C4-2B (cell line): Measurements from ENCODE around the gene FAM13A.

Experiments used
- H3K27ac ChIP-seq: fragments of 450-650 bp; 2 replicates; pipeline ENCODE4 v1.5.1; 2017
- ZFX ChIP-seq: fragments of 450-650 bp; IDR thresholded peaks from 2 replicates; pipeline ENCODE4 v1.6.1; 2017
- TF ChIP-seq, protein P1 (sequence below): fragments of 450-650 bp; conservative IDR thresholded peaks from 2 replicates; pipeline ENCODE4 v1.5.1; 2017; ENCODE audit warnings: mild to moderate bottlenecking

The FAM13A gene

DNA sequence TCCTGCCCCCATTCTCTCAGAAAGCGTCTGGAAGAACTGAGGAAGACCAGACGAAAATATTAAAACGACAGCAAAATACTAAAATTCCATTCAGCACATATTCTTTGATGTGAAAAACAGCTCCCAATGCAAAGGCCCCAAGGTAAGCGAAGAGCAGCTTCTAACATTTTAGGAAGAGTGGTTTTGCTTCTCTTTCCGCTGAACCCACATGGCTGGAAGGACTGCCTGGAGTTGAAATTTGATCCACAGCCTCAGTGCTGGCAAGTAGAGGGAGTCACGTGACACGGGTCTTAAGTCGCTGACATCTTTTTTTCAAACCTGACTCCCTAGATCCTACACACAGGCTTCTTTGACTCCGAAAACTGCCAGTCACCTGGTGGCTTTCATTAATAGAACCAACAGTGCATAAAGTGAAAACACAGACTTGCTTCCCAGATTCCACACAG, at the start of gene FAM13A:
TSS of gene FAM13A (minus strand) at position 233 of the 446 bp plus-strand sequence. CDS start at position 12, 221 bp downstream.
- H3K27ac ChIP-seq = peak within 1 kb of the TSS; percentile 49; the same call in 1 of the 2 replicates
- TF ChIP-seq, protein P1, sequence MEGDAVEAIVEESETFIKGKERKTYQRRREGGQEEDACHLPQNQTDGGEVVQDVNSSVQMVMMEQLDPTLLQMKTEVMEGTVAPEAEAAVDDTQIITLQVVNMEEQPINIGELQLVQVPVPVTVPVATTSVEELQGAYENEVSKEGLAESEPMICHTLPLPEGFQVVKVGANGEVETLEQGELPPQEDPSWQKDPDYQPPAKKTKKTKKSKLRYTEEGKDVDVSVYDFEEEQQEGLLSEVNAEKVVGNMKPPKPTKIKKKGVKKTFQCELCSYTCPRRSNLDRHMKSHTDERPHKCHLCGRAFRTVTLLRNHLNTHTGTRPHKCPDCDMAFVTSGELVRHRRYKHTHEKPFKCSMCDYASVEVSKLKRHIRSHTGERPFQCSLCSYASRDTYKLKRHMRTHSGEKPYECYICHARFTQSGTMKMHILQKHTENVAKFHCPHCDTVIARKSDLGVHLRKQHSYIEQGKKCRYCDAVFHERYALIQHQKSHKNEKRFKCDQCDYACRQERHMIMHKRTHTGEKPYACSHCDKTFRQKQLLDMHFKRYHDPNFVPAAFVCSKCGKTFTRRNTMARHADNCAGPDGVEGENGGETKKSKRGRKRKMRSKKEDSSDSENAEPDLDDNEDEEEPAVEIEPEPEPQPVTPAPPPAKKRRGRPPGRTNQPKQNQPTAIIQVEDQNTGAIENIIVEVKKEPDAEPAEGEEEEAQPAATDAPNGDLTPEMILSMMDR = no peak
- 0 out of 2 replicates have a peak, but pooled peaks have one; percentile 11 for TF ChIP-seq ZFX

DNA sequence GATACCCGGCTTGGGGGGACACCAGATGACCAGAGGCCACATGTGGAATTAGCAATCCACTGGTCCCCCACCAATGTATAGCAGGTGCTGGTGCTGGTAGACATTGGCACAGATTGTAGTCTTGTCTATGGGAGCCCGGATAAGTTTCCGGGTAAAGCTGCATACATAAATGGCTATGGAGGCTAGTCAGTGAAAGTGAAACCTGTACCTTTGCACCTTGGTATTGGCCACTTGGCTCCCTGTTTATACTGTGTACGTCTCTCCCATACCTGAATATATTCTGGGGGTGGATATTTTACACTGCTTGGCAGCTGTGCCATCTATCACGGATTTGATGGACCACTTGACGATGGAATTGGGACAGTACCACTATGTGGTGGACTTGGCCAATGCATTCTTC, 48.7 kb upstream of the FAM13A start:
- no peak overlapping the region for H3K27ac ChIP-seq
- TF ChIP-seq, protein P1 = no peak
- no peak for TF ChIP-seq ZFX

DNA sequence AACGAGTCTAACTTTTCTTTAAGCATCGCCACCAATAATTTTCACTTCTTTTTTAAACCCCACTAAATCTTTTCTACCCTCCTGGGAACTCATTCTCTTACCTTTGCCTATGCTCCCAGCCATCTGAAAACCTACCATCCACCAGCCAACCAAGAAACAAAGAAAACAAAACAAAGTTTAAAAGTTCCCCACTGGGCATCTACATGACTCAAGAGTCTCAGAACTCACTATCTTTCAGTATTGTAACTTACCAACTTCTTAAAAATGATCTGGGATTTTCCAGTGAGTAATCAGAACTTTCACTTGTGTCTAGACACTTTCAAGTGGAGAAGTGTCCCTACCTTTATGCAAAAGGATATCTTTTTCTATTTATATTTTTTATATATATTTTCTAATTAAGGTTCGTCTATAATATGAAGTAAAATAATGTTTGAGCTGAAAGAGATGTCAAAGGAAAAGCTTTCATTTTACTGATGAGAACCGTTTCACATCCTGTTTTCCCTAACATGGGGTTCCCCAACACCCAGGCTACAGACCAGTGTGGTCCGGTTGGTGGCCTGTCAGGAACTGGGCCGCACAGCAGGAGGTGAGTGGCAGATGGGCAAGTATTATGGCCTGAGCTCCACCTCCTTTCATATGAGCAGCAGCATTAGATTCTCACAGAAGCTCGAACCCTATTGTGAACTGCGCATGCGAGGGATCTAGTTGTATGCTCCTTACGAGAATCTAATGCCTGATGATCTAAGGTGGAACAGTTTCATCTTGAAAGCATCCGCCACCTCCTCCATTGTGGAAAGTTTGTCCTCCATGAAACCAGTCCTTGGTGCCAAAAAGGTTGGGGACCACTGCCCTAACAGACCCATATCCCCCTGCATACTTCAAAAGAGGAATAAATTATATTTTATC, 44.5 kb upstream of the FAM13A start:
- no peak overlapping the region for H3K27ac ChIP-seq
- no peak for TF ChIP-seq ZFX
- TF ChIP-seq, protein P1 = no peak

DNA sequence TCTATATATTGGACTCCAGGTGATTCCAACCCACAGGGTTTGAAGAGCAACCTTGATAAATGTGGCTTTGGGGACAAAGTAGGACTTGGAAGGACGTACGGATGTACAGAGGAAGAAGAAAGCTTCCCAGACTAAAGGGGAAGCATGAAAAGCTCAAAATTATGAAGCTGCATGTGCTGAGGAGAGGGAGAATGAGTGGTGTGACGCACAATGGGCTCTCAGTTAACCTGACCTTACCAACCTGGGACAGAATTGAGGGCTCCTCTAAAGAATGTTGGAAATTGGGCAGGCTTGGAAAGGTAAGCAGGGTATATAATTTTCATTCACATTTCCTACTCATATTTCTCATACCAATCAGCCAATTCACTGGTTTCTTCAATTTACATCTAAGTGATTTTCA, 43.9 kb upstream of the FAM13A start:
- TF ChIP-seq, protein P1 = no peak
- TF ChIP-seq ZFX = no peak
- no peak overlapping the region for H3K27ac ChIP-seq

DNA sequence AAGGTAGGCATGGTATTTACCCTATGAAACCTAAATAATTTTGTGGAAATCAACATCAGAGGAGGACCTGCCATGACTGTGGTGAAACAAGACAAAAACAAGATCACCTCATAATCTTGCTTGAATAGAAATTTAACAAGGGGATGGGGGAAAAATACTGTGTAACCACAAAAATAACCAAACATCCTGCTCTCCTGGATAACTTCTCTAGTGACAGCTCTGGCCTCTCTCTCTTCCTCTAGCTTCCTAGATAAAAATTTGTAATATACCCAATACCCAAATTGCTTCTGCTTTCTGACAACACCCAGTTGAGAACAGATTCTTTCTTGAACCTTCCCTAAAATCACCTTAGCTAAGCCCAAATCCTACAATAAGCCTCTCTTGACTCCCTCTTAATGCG, 42.5 kb upstream of the FAM13A start:
- no peak overlapping the region for H3K27ac ChIP-seq
- TF ChIP-seq, protein P1 = no peak
- no peak for TF ChIP-seq ZFX

DNA sequence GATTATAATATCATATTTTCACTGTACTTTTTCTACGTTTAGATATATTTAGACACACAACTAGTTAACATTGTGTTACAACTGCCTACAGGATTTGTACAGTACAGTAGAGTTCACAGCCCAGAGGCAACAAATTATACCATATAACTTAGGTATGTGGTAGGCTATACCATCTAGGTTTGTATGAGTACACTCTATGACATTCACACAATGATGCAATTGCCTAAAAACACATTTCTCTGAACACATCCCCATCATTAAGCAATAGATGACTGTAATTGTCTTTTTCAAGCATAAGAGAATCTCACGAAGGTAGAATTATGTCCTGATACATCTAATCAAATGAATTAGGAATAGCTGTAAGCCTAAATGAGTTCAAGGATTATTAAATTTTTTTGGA, 42.0 kb upstream of the FAM13A start:
- no peak for TF ChIP-seq ZFX
- TF ChIP-seq, protein P1 = no peak
- no peak overlapping the region for H3K27ac ChIP-seq

DNA sequence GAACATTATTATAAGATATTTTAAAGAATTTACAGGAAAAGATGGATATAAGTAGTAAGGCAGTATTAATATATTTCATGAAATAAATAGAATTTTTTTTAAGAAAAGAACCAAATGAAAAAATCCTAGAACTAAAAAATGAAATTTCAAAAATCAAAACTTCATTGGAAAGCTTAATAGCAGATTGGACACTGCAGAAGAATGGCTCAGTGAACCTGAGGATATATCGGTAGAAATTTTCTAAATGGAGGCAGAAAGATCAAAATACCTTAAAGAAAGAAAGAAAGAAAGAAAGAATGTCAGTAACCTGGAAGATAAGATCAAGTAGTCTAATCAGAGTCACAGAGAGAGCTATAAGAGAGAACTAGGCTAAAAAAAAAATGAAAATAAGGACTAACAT, 21.3 kb upstream of the FAM13A start:
- H3K27ac ChIP-seq = no peak overlapping the region
- TF ChIP-seq, protein P1 = no peak
- no peak for TF ChIP-seq ZFX
